HTERT RPE-1 (cell line): Measurements from ENCODE around the gene DESI2.

Source experiments
- in situ Hi-C: fragments of 300-500 bp; cut with MboI; formaldehyde crosslinking; loops from 4 replicates; pipeline ENCODE4 v1.14.3; 2020; ENCODE audit warnings: low sequenced_read_pairs

The DESI2 gene

DNA sequence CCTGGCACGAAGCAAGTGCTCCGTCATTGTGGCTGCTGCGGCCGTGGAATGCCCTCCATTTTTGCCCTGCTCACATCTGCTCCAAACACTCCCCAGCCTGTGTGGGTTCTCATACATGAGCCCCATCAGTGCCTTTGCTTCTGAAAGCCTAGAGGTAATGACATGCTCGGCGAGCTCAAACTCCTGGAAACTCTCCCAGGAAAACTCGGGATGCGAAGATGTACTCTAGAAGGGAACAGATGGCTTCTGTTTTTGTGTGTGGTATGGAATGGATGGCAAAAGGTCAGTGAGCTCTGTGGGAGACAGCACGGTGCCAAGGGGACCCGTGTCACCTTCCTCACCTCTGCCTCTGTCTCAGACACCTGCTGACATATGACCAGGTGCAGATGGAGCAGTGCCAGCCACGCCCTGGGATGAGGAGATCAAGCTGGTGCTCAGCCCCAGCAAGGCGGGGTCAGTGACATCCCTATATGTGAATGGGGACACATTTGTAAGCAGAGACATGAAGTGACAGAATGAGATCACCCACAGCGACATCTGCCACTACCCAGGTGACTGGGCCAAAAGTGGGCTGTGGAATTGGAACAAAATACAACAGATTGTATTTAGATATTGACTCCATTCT is 98.5 kb downstream of the DESI2 start:
- in situ Hi-C loops: no loop called here

GRCh38 chr1:244755673-244756072 is 102.7 kb downstream of the DESI2 start:
- in situ Hi-C loops: no loop called here

DNA sequence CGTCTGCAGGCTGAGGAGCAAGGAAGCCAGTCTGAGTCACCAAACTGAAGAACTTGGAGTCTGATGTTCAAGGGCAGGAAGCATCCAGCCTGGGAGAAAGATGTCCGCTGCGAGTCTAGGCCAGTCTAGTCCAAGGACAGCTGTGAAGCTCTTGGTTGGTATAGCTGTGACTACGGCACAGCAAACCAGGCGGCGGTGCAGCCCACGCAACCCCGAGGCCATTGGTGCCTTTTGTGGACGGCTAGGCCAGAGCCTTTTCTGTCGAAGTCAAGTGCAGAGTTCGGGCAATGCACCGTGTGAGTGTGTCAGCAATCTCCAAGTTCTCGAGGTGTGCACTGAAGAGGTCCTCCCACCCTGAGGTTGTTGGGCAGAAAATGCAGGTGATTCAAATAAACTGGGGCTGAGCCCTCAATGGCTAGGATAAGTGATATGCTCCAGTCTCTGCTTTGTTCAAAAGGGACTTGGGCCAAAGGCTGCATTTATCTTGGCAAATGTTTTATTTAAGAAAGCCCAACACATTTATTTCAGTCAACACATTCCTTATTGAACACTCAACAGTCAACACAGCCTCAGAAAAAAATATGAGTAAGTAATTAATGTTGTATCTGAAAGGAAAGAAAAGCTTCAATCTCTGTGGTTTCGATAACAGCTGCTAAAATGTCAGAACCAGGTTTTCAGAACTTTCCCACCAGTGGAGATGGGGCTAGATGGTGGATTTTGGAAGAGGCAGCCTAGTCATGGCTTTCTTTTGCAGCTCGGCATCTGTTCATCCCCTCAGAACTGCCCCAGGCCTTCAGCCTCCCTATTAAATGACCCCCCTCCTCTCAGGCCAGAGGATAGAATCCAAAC is 104.4 kb downstream of the DESI2 start:
- in situ Hi-C loops: no loop called here
